GM12878 (cell line): ENCODE measurements around the gene ZNF701. TPM values are rescaled to one million over a fixed set of nuclear protein-coding genes. Genes with fewer than 3 reads are reported as not detected.

Source experiments
- ATAC-seq: fragments of 200-7000 bp; cut with Tn5 transposase; 3 replicates; pipeline ENCODE4 v1.9.1; 2020; ENCODE audit warnings: mild to moderate bottlenecking, moderate library complexity
- BruUV-seq: library from RNA; stranded (reverse); fragments of 400-500 nt; replicated peaks from 2 replicates; lab custom pipeline; 2021; lab: Mats Ljungman, UMichigan
- CTCF ChIA-PET: fragments of 300-600 bp; sonication (Branson Sonifier 250); formaldehyde crosslinking; extraction: SDS; loops from one replicate; lab custom pipeline; 2021; ENCODE audit warnings: inconsistent platforms; lab: Yijun Ruan, JAX
- POLR2A ChIA-PET: fragments of 350-600 bp; formaldehyde crosslinking; extraction: SDS; loops from one replicate; lab custom pipeline; 2021; ENCODE audit warnings: inconsistent platforms; lab: Charles Lee
- RAD21 ChIA-PET: fragments of 300-600 bp; sonication (Branson Sonifier 250); formaldehyde crosslinking; loops from one replicate; lab custom pipeline; 2023; ENCODE audit warnings: antibody characterized with exemption; ENCODE audit not compliant: unreplicated experiment; lab: Charles Lee
- SMC1A ChIA-PET: fragments of 300-600 bp; sonication (Branson Sonifier 250); formaldehyde crosslinking; loops from one replicate; lab custom pipeline; 2023; ENCODE audit not compliant: unreplicated experiment, uncharacterized antibody; lab: Charles Lee
- DNase-seq: peaks from one replicate; pipeline ENCODE4 v3.0.0-alpha.2; 2011; ENCODE audit warnings: low read depth, low spot score
- FAIRE-seq: peaks from 3 replicates; lab custom pipeline; 2011; peaks lifted over from hg19 to GRCh38; lab: Jason Lieb, UNC
- H2AFZ ChIP-seq: 2 replicates; pipeline ENCODE4 v1.6.0; 2011; ENCODE audit warnings: low read depth, low read length, control low read depth; ENCODE audit not compliant: control insufficient read depth
- H3K27ac ChIP-seq: 2 replicates; pipeline ENCODE4 v1.5.1; 2011; ENCODE audit warnings: control low read depth; ENCODE audit not compliant: control insufficient read depth, insufficient read depth
- H3K27me3 ChIP-seq, 2 experiments: replicated peaks in 1 of 2; 2 replicates each; pipeline versions ENCODE4 v1.6.0 to v1.6.1; 2011; ENCODE audit warnings: low read length in 1 of 2; ENCODE audit not compliant: control insufficient read depth in 2 of 2, insufficient read depth in 2 of 2
- H3K36me3 ChIP-seq, 2 experiments: 2 replicates each; pipeline ENCODE4 v1.5.1; 2011; ENCODE audit warnings: low read length in 1 of 2; ENCODE audit not compliant: control insufficient read depth in 2 of 2, insufficient read depth in 2 of 2
- H3K4me1 ChIP-seq: 2 replicates; pipeline ENCODE4 v1.6.1; 2011; ENCODE audit warnings: mild to moderate bottlenecking, low read length, moderate library complexity, mixed read lengths; ENCODE audit not compliant: control insufficient read depth, insufficient read depth
- H3K4me2 ChIP-seq: 2 replicates; pipeline ENCODE4 v1.6.0; 2011; ENCODE audit warnings: control low read depth; ENCODE audit not compliant: control insufficient read depth, insufficient read depth
- H3K4me3 ChIP-seq: fragments of 200-600 bp; sonication (generic); 2 replicates; pipeline ENCODE4 v1.5.1; 2016
- H3K79me2 ChIP-seq: 2 replicates; pipeline ENCODE4 v1.6.0; 2011; ENCODE audit warnings: low read length; ENCODE audit not compliant: control insufficient read depth, insufficient read depth
- H3K9ac ChIP-seq: 2 replicates; pipeline ENCODE4 v1.8.0; 2011; ENCODE audit warnings: low read length, control low read depth, mixed read lengths; ENCODE audit not compliant: control insufficient read depth, insufficient read depth
- H3K9me3 ChIP-seq: replicated peaks from 3 replicates; pipeline ENCODE4 v1.5.1; 2011; ENCODE audit warnings: mild to moderate bottlenecking, low read length; ENCODE audit not compliant: control insufficient read depth, insufficient read depth
- H4K20me1 ChIP-seq: 2 replicates; pipeline ENCODE4 v1.6.0; 2011; ENCODE audit not compliant: control insufficient read depth, insufficient read depth
- CEBPB ChIP-seq, 2 experiments: fragments of 150-350 bp in 1 of 2; IDR thresholded peaks; 2 replicates each; pipeline ENCODE4 v1.6.1; 2012 to 2014; ENCODE audit warnings: low read depth in 2 of 2, low read length in 2 of 2, borderline replicate concordance in 1 of 2, inconsistent platforms in 1 of 2
- NFIC ChIP-seq: IDR thresholded peaks from 2 replicates; pipeline ENCODE4 v1.6.1; 2012; ENCODE audit warnings: low read depth, mild to moderate bottlenecking, inconsistent platforms, low read length, moderate library complexity
- POLR2AphosphoS2 ChIP-seq: IDR thresholded peaks from 2 replicates; pipeline ENCODE4 v1.6.1; 2011; ENCODE audit warnings: low read depth, mild to moderate bottlenecking, low read length, improper control_type of control experiment, moderate library complexity
- PRDM15 ChIP-seq: fragments of 450-650 bp; formaldehyde crosslinking; IDR thresholded peaks from 2 replicates; pipeline ENCODE4 v1.4.0; 2020; ENCODE audit warnings: mild to moderate bottlenecking, moderate library complexity
- STAT3 ChIP-seq: IDR thresholded peaks from 2 replicates; pipeline ENCODE4 v1.6.1; 2011; ENCODE audit warnings: low read depth, low read length, improper control_type of control experiment
- TCF12 ChIP-seq: IDR thresholded peaks from 2 replicates; pipeline ENCODE4 v1.6.1; 2011; ENCODE audit warnings: low read depth, mild to moderate bottlenecking, low read length
- ZBED1 ChIP-seq: IDR thresholded peaks from 2 replicates; pipeline ENCODE4 v1.6.1; 2016; ENCODE audit warnings: borderline replicate concordance
- WGBS: methylation state at CpG from one replicate; pipeline ENCODE4 v1.1.6; 2016; ENCODE audit warnings: low lambda C conversion rate; ENCODE audit not compliant: insufficient replicate concordance, insufficient coverage; ENCODE audit errors: missing lambda C conversion rate; 5-methylcytosine and 5-hydroxymethylcytosine counted together
- in situ Hi-C: fragments of 300-500 bp; cut with MboI; formaldehyde crosslinking; loops from 9 replicates; pipeline ENCODE4 v1.14.3; 2018; ENCODE audit warnings: mixed read lengths
- intact Hi-C: fragments of 100-400 bp; cut with micrococcal nuclease; formaldehyde crosslinking; loops from one replicate; pipeline ENCODE4 v1.14.2; 2022; ENCODE audit not compliant: unreplicated experiment
- polyA plus RNA-seq, 11 experiments: library from polyadenylated mRNA; depleted of rRNA in 4 of 11; unstranded in 6 of 11; stranded (reverse) in 5 of 11; fragments of >200 nt; fragmentation: Nextera tagmentation in 4 of 11; fragmentation: Illumina TruSeq in 1 of 11; extraction: Ambion mirVana in 4 of 11; extraction: Trizol in 1 of 11; gene quantifications; 1 replicate in 1 of 11; 2 replicates in 10 of 11; pipeline versions ENCODE4 v1.2.1 to v1.2.3, GENCODE V29; 2011 to 2016; ENCODE audit warnings: inconsistent platforms in 2 of 11, missing spikeins in 2 of 11, low read depth in 1 of 11
- total RNA-seq, 4 experiments: library from RNA; depleted of rRNA in 3 of 4; stranded (reverse); fragments of >200 nt in 3 of 4; fragmentation: Illumina TruSeq in 1 of 4; extraction: Trizol in 1 of 4; gene quantifications; 2 replicates each; pipeline versions ENCODE4 v1.2.1 to v1.2.3, GENCODE V29; 2013 to 2021

The ZNF701 gene
- total and polyA plus RNA-seq, 10 of the 15 experiments (the other 5 are each of a cell fraction or from before 2014, with no cell fraction given): 3.1 to 18.1 (median 8.0) TPM

DNA sequence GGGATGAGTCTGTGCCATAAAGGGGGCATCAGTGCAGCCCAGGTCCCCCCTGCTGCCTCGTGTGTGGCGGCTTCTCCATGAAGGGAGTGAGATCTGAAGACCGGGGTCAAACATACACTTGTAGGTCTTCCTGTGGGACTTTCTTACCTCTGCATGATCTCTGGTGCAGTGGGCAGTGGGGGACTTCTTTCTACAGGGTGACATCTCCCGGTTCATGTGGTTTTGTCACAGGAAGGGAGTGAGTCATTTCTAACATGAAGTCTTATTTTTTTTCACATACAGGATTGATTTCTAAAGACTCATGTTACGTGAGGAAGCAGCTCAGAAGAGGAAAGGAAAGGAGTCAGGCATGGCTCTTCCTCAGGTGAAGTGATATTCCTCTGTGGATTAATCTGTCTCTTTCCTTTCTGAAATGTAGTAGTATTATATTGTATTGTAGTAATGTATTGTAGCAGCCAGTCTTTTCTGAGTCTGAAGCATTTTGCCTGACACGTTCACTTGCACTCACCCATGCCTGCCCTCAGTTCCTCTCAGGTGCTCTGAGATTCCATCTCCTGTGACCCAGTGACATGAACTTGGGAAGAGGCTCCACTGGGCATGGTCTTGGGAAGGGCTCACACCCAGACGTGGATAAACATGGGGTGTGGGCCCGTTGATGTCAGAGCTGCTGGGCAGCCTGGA is 27.0 kb upstream of the ZNF701 start (continued):
- TF ChIP-seq PRDM15 (no peak), TCF12 (no peak), CEBPB (IDR thresholded peaks at IDR 0.05; ENCODE audit: borderline replicate concordance in 1 of 2, low read depth in 2 of 2, low read length in 2 of 2) (no peak), ZBED1 (0 out of 2 replicates have a peak, but pooled peaks have one; percentile 65)
- TF ChIP-seq, all 136 proteins: peak for 32

- Histone ChIP-seq H3K9me3 (peaks cover 56% of the 10 kb centered on the region), H3K4me1 (no peaks in the 10 kb centered on the region), H3K4me3 (no peak overlapping the region), H3K27ac (no peak overlapping the region), H3K79me2 (no peaks in the 10 kb centered on the region), H3K4me2 (no peak overlapping the region), H3K36me3 (peaks cover 6 to 29% of the 10 kb centered on the region in 2 experiments), H3K27me3 (no peaks in the 10 kb centered on the region), H2AFZ (no peak overlapping the region), H3K9ac (no peak overlapping the region), H4K20me1 (no peaks in the 10 kb centered on the region)
- DNase-seq (no peak), FAIRE-seq (no peak), ATAC-seq (no peak)
- ChIA-PET RAD21 (no interaction called here), SMC1A (interaction anchor here (0.6 kb wide), 1 partner anchor 22 kb away, joined by 5 read pairs; no protein-coding TSS in a partner anchor), CTCF (no interaction called here), POLR2A (no interaction called here)
- TF ChIP-seq POLR2AphosphoS2: no peak
- TF ChIP-seq STAT3: no peak
- no peak for TF ChIP-seq NFIC
- in situ Hi-C loops (no loop called here), intact Hi-C loops (no loop called here)
- WGBS: 98% methylated on average over 15 of the region's 15 CpGs
- no TSS peak for BruUV-seq
Measured at GRCh38 chr19:52554216-52554971, 15.7 kb upstream of the ZNF701 start.
